ENCODE measurements around the gene FBXO44.

The FBXO44 gene

GRCh38 chr1:11639372-11639771, 15.3 kb upstream of the FBXO44 start:
- no peak for DNase-seq (ENCODE audit: low spot score)

DNA sequence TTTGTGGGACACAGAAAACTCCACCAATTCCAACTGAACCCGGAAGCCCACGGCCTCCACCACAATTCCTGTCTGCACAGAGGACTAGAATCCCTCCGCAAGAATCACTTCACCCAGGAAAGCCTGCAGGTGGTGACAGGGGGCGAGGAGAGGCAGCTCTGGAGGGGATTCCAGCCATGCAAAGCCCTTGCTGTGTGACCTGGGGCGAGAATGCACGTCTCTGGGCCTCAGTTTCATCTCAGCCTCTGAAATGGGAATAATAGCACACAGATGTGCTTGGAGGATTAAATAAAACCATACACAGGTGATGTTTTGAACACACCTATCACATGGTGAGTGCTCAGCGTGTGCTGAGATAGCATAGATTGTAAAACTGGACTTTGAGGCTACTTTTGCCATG, 14.6 kb upstream of the FBXO44 start:
- no peak for DNase-seq (ENCODE audit: low spot score)

GRCh38 chr1:11640944-11641343, 13.7 kb upstream of the FBXO44 start:
- no peak for DNase-seq (ENCODE audit: low spot score)

DNA sequence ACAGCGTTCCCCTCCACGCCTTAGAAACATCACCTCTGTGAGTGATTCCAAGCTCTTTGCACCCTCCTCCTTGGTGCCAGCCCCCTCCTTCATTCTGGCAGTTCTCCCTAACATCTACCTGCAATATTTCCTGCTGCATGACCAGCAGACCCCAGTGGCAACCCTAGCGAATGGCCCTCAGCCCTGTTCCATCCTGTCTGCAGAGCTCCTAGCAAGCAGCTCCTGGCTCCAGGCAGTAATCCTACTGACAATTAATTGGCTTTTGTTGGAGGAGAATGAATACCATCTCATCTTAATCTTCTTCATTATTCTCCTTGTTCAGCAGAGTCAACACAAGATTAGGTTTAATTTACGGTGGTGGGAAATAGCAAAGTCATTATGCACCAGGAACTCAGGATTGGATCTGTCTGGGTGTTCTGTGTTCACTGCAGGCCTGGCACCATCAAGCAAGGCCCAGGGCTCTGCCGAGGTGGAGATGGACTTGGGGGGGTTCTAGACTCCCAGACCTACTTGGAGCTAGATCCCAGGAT, 12.8 kb upstream of the FBXO44 start:
- no peak for DNase-seq (ENCODE audit: low spot score)

DNA sequence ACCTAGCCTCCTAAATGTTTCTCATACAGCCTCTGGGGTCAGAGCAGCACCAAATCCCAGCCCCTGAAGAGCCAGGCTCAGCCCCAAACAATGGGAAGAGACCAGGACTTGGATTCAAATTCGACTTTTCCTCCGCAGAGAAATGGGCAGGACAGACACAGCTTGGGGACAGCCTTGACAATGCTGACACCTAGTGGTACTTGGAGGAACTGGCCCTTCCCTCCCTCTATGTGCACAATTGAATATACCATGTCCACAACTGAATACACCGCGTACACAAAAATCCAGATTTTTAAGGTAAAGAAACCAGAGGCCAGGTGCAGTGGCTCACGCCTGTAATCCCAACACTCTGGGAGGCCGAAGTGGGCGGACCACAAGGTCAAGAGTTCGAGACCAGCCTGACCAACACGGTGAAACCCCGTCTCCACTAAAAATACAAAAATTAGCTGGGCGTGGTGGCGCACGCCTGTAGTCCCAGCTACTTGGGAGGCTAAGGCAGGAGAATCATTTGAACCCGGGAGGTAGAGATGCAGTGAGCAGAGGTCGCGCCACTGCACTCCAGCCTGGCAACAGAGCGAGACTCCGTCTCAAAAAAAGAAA, 12.2 kb upstream of the FBXO44 start:
- DNase-seq (ENCODE audit: low spot score), result peak; percentile 87

DNA sequence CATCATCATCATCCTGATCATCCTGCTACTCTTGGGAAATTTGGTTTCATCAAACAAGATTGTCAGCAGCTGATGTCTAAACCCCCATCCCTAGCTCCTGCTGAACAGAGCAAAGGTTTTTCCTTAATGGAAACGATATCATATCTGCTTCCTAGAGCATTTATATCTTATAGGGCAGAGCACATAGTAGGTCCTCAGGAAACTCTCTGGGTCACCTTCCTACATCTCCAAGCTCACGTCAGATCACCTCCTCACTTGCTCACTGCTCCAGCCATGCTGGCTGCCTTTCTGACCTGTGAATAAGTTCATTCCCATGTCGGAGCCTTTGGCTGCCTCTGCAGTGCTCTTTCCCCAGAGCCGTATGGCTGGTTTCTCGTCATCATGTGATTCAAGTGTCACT, 10.9 kb upstream of the FBXO44 start:
- no peak for DNase-seq (ENCODE audit: low spot score)

- DNase-seq (ENCODE audit: low spot score), result no peak
These were observed 9.4 kb upstream of the FBXO44 start for GRCh38 chr1:11645270-11645669.

- peak; percentile 81 for DNase-seq (ENCODE audit: low spot score)
These were observed 8.9 kb upstream of the FBXO44 start for GRCh38 chr1:11645670-11646265.

DNA sequence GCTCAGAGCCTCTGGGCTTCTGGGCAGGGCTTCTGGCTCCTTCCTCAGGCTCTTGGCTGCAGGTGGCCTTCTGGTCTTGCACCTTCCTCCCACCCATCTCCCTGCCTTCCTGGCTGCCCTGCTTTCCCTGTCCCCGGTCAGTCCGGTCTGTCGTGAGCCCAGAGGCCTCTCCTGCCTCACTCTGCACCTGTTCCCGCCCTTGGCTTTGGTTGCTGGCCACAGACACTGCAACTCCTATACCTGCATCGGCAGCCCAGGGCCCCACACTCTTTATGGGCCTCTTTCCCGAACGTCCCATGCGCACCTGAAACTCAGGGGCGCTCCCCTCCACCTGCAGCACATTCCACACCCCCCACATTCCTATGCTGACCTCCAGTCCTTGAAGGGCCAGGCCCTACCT, 8.4 kb upstream of the FBXO44 start:
- no peak for DNase-seq (ENCODE audit: low spot score)

DNA sequence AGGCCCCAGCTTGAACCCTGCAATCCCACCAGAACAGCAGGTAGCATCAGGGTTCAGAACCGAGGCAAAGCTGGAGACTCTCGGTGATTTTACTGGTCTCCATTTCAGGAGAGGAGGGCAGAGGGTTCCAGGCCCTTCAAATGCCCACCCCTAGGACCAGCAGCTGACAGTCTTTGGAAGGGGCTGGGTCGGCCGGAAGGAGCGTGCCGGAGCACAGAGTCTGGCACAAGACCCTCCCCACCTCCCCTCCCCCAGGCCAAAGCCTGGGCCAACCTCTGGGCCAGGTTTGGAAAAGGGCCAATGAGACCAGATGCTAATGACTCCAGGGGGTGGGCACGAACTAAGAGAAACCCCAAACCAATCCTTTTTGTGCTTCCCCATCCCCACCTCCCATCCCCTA, 7.3 kb upstream of the FBXO44 start:
- DNase-seq (ENCODE audit: low spot score), result no peak

DNA sequence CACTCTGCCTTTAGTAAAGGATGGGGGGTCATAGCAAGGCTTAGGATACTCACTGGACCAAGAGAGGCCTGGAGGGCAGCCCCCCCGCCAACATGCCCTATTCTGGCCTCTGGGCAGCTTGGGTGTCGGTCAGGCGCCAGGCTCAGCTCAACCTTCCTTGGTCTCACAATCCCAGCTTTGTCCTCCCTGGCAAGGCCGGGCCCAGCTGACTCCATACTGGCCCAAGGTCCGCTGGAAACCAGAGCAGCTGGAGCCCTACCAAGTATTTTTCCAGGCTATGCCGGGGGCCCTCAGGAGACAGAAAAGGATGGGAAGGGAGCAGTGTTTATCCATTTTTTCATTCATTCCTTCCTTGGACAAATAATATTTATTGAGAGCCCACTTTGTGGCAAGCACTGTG, 6.6 kb upstream of the FBXO44 start:
- no peak for DNase-seq (ENCODE audit: low spot score)

GRCh38 chr1:11648732-11649158, 5.9 kb upstream of the FBXO44 start:
- peak; percentile 20 for DNase-seq (ENCODE audit: low spot score)

- no peak for DNase-seq (ENCODE audit: low spot score)
These were observed 5.4 kb upstream of the FBXO44 start for GRCh38 chr1:11649237-11649623.

DNA sequence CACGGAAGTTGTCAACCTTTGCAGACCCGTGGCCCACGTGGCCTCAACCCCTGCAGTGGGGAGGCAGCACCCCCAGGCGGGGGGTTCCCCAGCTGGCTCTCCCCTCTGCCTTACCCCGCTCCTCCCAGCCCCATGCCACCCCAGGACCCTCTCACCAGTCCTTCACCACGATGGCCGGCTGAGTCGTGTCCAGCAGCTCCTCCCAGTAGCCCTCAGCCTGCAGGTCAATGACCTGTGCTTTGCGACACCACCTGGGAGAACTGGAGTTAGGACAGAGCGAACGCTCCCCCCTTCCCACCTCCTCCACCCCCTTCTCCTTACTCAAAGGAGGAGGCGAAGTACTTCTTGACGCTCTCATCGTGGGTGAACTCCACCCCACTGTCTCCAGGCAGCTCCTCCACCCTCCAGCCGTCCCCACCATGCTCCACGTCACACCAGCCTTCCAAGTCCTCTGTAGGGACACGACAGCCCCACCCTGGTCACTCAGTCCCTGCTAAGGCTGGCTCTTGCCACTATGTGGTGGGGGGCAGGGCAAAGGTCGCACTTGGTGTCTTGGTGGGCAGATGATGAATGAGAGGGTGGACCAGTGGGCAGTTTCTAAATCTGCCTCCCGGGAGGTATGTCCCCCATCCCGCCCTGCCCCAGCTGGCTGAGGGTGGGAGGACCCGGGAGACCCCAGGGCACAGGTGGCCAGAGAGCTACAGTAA, 4.9 kb upstream of the FBXO44 start:
- DNase-seq (ENCODE audit: low spot score), result no peak

DNA sequence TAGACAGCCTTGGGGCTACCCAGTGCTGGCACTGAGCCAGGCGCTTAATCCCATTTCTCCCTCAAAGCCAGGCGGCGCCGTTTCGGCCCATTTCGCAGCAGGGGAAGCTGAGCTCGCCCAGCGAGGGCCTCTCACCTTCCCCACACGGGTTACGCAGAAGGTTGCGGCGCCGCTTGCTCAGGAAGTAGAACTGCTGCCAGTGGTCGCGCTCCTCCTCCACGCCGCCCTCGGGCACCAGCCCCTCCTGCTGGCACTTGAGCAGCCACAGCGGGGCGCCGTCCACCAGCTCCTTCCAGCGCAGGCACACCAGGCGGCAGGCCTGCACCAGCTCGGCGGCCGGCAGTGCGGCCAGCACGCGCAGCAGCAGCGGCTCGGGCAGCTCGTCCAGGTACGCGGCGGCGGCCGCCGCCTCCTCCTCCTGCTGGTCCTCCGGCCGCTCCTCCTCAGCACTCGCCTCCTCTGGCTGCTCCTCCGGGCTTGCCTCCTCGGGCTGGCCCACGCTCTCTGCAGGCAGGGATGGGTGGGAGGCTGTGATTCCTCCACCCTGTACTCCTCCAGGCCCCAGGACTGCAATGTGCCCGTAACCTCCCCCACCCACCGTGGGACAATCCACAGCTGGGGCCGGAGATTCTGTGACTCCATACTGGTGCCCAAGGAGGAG, 4.2 kb upstream of the FBXO44 start:
- peak; percentile 71 for DNase-seq (ENCODE audit: low spot score)

GRCh38 chr1:11651017-11651416, 3.7 kb upstream of the FBXO44 start:
- no peak for DNase-seq (ENCODE audit: low spot score)

DNA sequence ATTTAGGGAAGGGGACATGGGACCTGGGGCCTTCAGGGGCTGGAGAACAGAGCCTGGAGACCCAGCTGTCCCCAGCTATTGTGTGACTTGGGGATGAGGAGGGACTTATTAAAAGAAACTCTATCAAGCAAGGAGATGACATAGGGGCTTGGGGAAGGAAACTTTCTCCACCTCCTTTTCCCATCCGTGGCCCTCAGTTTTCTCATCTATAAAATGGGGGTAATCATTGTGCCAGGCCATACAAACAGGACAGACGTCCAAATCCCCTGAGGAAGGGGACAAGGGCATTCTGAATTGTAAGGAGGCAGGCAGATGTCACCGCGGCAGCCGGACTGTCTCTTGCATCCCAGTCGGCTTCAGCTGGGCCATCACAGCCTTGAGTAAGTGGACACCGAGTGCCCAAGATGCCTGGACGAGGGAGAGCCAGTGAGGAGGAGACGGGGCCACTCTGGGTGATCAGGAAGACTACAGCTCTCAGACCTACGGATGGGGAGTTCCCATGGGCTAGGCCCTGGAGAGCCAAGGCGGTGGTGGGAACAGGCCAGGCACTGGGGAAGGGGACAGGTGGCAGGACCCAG, 2.4 kb upstream of the FBXO44 start:
- no peak for DNase-seq (ENCODE audit: low spot score)

- DNase-seq (ENCODE audit: low spot score), result no peak
These were observed 1.4 kb upstream of the FBXO44 start for GRCh38 chr1:11653101-11653860.

DNA sequence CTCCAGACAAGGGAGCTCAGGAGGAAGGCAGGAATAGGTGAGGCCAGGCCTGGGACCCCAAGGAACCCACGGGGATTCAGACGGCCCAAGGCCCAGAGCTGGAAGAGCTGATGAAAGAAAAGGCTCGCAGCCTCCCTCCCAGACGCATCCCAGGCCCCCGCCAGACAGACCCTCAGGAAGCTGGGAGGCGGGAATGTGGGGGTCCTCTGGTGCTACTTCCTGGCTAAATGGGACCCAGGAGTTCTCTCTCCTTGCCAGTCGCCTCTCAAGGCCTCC, 878 bp upstream of the FBXO44 start:
- no peak for DNase-seq (ENCODE audit: low spot score)

DNA sequence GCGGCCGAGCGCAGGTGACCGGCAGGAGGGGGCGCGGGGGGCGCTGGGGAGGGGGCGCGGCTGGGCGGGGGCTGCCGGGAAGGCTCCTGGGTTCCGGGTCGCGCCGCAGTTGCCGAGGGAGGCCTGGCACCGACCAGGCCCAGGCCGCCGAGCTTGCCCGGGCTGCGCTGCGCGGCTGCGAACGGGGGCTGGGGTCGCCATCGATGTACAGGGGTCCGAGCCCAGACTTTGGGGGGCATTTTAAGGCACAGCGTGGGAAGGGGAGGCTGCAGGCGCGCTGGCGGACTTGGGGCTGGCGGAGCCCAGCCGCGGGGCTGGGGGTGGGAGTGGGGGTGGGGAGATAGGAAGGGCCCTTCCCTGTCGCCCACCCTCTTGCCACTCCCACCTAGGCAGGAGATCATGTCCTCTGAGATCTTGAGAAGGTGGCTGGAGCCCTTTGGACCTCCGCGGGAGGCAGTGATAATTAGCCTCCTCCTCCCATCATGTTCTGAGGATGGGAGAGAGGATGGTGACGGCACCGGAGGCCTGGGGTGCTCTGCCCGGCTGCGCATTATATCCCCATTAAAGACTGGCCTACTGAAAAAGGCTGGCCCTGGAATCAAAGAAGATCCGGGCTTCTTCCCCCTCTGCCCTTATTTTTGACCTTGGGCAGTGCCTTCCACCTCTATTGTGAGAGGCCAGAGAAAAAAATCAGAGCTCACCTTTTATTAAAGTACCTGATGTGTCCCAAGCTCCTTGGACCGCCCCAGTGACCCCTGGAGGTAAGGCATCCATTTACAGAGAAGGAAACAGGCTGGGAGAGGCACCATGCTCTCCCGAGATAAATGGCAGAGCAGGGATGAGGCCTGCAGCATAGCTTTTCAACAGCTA, 497 bp downstream of the FBXO44 start:
- no peak for DNase-seq (ENCODE audit: low spot score)

DNA sequence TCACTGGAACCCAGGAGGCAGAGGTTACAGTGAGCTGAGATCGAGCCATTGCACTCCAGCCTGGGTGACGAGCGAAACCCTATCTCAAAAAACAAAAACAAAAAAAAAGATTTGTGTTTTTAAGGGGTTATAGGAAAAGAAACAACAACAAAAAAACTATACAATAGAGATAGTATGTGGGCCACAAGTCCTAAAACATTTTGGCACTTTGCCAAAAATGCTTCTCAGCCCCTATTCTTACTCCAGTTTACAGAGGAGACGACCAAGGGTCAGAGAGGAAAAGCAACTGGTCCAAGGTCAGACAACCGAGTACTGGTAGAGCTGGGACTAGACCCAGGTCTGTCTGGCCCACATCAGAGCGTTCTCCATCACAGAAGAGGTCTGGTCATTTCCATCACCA, 3.0 kb downstream of the FBXO44 start:
- no peak for DNase-seq (ENCODE audit: low spot score)
